Omental fat pad (tissue), 4 donors: Measurements from ENCODE around the gene DLGAP4. TPM values are rescaled to one million over a fixed set of nuclear protein-coding genes. Genes with fewer than 3 reads are reported as not detected.

Experiments
- ATAC-seq: fragments of 150-250 bp; one replicate; pipeline ENCODE4 v1.9.1; 2016; ENCODE audit warnings: mild to moderate bottlenecking, moderate library complexity; ENCODE audit not compliant: low FRiP score
- DNase-seq: peaks from one replicate; pipeline ENCODE4 v3.0.0-alpha.2; 2019; ENCODE audit warnings: low spot score
- total RNA-seq, 4 donors: library from RNA; depleted of rRNA; stranded (reverse); fragments of >200 nt; gene quantifications; one replicate each; pipeline ENCODE4 v1.1.0, GENCODE V29; 2016
- TF ChIP-seq, protein P1 (sequence below), 3 donors: fragments of 450-650 bp; IDR thresholded peaks; one replicate each; pipeline ENCODE4 v1.5.1; 2016 to 2017; ENCODE audit warnings: antibody characterized with exemption in 3 of 3, mild to moderate bottlenecking in 3 of 3, moderate library complexity in 2 of 3

Gene DLGAP4
- total RNA-seq, 4 donors from 2014 or later = 26.0 to 42.6 (median 30.7) TPM

DNA sequence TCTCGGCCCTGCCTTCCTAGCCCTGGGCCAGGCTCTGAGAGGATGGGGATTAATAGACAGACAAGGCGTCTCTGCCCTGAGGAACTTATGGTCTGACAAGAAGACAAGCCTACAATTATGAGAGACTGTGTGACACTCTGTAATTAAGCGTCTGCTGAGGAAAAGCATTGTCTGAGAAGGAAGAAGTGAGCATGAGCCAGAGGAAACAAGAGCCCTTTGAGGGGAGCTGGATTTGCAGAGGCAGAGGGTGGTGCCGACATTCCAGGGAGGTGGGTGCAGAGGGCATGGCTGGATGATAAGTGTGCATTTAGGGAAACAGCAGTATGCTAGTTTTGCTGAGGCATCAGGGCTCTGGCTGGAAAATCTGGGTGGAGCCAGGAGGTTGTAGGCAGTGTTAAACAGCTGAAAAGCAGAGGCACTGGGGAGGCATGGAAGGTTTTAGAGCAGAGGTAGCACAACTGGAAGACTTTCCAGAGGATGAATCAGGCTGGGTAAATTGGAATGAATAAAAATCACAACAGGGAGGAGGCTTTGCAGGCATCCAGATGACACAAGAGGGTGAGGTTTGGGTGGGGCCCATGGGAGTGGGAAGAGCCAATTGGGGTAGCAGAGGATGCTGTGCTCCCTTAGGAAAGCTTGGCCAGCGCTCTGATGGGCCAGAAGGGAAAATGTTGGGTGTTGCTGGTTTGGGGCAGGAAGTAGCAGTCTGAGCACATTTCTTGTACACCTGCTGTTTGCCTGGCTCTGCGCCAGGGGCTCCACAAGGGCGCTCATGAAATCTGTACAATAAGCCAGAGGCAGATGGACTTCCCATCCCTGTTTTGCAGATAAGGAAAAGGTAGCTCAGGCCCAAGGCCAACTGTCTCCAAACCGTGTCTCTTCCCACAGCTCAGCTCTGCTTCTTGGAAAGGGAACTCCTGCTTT, 161.2 kb downstream of the DLGAP4 start:
- no peak for DNase-seq
- TF ChIP-seq, protein P1, sequence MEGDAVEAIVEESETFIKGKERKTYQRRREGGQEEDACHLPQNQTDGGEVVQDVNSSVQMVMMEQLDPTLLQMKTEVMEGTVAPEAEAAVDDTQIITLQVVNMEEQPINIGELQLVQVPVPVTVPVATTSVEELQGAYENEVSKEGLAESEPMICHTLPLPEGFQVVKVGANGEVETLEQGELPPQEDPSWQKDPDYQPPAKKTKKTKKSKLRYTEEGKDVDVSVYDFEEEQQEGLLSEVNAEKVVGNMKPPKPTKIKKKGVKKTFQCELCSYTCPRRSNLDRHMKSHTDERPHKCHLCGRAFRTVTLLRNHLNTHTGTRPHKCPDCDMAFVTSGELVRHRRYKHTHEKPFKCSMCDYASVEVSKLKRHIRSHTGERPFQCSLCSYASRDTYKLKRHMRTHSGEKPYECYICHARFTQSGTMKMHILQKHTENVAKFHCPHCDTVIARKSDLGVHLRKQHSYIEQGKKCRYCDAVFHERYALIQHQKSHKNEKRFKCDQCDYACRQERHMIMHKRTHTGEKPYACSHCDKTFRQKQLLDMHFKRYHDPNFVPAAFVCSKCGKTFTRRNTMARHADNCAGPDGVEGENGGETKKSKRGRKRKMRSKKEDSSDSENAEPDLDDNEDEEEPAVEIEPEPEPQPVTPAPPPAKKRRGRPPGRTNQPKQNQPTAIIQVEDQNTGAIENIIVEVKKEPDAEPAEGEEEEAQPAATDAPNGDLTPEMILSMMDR (IDR thresholded peaks at IDR 0.05) = no peak
- peak; percentile 48 for ATAC-seq

DNA sequence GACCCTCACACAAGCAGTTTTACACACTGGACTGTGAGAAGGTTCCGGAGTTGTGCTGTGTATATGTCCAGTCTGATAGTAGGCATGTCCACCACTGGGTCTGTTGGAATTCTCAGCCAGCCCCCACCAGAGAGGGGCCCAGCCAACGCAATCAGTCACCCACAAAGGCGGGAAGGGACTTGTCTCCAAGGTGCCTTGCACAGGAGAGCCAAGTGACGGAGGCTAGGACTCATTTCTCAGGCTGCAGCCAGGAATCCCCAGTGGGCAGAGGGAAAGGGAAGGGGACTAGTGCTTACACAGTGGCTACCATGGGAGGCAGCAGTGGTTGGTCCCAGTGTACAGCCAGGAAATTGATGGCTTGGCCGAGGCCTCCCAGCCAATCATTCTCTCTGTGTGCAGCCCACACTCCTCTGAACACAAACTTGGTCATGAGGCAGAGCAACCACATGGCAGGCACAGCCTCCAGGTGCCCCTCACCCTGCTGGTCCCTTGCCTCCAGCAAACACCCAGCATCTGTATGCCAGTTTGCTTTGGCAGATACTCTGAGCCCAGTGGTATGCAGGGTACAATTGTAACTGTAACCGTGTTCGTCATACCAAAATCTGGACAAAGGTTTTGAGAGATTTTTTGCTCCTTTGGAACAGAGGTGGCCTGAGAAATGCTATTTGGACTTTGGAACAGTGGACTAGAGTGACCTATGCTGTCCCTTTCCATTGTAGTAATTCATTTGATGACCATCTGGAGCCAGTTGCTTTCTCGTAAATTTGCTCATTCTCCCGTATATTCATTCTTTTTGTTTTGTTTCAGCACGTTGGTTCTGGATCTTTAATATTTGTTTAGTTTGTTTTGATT, 162.2 kb downstream of the DLGAP4 start:
- ATAC-seq (no peak), DNase-seq (no peak)
- TF ChIP-seq, protein P1 (IDR thresholded peaks at IDR 0.05) = no peak

DNA sequence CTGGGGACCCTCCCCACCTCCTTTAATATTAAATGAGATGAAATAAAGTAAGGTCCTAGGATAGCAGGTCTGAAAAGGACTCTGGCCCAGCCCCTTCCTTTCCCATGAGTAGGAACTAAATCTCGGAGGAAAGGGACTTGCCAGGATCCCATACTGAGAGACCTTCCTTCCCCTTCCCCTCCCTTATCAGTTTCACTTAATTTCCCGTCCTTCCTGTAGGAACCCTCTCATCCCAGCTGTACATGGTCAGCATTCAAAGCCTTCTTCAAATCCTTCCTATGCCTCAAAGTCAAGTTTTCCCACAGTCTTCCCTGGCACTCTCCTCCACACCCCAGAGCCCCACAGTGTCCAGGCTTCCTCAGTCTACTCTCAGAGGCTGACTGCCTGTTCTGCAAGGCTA, 163.8 kb downstream of the DLGAP4 start:
- no peak for ATAC-seq
- TF ChIP-seq, protein P1 (IDR thresholded peaks at IDR 0.05) = no peak
- no peak for DNase-seq

DNA sequence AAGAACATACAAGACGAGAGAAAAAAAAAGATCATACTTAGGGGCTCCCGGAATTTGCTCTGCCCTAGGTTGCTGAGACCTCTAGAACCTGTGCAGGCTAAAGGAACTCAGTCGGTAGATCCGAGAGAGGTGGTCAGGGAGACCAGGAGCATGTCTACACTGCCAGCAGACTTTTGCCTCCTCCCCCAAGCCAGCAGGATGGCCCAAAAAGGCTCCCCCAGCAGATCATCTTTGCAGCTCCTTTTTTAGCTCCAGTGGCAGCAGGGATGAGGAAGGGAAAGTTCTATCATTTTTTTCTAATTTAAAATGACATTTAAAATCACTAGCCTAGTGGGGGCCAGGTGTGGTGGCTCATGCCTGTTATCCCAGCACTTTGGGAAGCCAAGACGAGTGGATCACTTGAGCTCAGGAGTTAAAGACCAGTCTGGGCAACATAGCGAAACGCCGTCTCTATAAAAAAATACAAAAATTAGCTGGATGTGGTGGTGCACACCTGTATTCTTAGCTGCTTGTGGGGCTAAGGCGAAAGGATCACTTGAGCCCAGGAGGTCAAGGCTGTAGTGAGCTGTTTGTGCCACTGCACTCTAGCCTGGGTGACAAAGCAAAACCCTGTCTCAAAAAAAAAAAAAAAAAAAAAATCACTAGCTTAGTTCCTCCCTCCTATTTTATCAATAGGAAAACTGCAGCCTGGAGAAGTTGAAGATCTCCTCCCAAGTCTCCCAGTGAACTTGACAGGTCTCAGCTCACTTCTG, 165.9 kb downstream of the DLGAP4 start:
- TF ChIP-seq, protein P1 (IDR thresholded peaks at IDR 0.05) = no peak
- ATAC-seq (no peak), DNase-seq (no peak)

DNA sequence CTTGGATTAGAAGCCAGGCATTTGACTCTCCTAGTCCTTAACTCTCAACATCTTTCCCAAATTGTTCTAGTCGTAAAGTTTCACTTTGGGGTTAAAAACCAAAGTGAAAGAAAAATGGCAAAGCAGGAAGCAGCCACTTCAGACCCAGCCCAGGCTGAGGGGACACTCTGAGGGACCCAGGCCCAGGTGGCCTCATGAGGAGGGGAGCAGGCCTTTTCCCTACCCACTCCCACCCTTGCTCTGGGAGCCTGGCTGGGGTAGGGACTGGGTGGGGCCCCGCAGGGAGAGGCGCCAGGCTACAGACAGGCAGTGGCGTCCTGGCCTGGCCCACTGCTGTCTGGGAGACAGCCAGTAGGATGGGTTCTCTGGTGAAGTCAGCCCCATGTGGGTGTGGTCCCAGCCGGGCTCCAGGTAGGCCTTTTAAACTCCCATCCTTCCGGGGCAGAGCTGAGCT, 166.5 kb downstream of the DLGAP4 start:
- DNase-seq = no peak
- ATAC-seq = peak; percentile 77
- TF ChIP-seq, protein P1 (IDR thresholded peaks at IDR 0.05) = no peak

DNA sequence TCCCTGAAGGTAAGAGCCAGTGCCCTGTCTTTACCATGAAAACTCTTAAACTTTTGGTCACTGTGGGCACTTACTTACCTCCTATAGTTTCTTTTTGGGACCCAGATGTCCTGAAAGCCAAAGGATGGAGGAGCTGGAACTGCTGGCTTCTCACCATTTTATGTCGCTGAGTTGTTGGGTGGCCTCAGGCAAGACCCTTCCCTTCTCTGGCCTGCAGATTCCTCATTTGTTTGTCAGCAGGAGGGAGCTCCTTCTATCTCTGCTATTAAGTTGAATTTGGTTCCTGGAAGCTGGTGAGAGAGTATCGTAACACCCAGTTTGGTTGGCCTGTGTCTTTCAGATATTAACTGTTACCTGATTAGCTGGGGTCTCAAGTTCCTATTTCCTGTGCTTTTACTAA, 167.0 kb downstream of the DLGAP4 start:
- DNase-seq (no peak), ATAC-seq (no peak)
- TF ChIP-seq, protein P1 (IDR thresholded peaks at IDR 0.05) = no peak
